Measurements from ENCODE around the gene RAPGEFL1.

Gene RAPGEFL1

DNA sequence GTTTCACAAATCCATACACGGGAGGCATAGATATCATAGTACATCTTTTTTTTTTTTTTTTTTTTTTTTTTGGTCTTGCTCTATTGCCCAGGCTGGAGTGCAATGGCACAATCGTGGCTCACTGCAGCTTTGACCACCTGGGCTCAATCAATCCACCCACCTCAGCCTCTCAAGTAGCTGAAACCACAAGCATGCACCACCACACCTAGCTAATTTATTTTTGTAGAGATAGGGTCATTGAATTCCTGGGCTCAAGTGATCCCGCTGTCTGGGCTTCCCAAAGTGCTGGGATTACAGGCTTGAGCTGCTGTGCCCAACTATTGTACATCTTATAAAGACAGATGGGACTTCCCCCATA is 3.5 kb upstream of the RAPGEFL1 start:
- in situ Hi-C loops (cut with HindIII; ENCODE audit: low sequenced_read_pairs), result loop anchor here (10.0 kb wide), 1 partner anchor 119 kb away; the partner anchor contains the start of gene MED24

DNA sequence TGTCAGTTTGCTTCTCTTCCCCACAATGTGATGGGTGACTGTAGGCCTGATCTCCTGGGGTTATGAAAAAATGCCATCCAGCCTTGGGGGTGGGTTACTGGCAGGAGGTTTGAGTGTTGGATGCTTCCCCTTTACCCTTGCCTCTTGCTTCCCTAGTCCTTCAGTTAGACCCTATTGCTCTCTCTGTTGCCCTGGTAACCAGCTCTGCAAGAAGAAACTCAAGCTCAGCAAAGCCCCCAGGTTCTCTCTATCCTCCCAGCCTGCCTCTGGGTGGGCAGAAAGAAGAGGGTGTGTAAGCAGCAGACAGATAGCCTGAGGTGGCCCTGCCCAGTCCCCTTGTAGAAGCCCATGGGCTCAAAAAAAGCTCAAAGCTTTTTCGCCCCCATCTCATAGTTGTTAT is 2.8 kb upstream of the RAPGEFL1 start:
- in situ Hi-C loops (cut with HindIII; ENCODE audit: low sequenced_read_pairs), result loop anchor here (10.0 kb wide), 1 partner anchor 120 kb away; the partner anchor contains the start of gene MED24

DNA sequence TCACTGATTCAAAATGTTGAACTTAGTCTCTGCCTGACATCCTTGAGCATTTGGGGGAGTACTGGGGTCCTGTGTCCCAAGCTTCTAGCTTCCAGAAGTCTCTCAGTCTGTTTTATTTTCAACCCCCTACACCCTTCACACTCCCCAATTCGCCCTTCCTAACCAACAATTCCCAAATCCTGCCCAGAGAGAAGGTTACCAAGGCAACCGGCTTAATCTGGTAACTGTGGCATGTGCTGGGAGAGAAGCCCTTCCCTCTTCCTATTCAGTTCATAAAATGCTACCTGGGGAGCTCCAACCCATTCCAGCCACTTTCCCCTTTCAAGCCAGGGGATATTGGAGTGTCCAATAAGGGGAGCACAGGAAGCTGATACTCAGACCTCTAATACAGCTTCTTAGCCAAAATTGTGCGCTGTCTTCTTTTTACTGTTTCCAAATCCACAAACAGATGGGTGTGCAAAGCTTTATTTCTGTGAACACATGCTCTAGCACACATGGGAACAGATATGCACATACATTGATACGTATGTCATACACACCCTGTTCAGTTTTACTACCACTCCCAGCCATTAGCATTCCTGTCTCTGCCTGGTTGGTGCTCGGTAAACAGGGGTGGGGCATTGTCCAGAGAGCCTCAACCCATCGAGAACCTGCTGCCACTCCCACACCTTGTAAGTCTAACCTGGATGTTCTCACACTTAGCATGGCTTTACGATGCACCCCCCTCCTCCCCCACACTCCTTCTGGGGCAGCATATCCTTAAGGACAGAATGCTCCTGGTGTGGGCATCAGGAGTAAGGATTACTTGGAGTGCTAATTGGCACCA is 1.1 kb upstream of the RAPGEFL1 start:
- in situ Hi-C loops (cut with HindIII; ENCODE audit: low sequenced_read_pairs), result loop anchor here (10.0 kb wide), 1 partner anchor 121 kb away; the partner anchor contains the start of gene MED24

DNA sequence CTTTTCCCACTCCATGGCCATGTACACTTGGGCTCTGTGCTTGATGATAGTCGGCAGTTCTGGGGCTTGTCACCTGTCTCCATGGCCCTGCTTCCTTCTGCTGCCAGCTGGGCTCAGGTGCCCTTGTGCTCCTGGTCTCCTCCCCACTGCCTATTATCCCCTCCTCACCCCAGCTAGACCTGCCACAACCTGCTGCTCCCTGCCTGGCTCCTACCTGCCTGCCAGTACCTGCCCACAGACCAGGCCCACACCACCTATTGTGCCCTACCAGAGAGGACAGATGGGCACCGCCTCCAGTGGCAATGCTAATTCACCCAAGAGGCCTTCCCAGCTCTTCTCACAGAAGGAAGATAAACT is 538 bp upstream of the RAPGEFL1 start:
- in situ Hi-C loops (cut with HindIII; ENCODE audit: low sequenced_read_pairs), result loop anchor here (10.0 kb wide), 1 partner anchor 122 kb away; the partner anchor contains the start of gene MED24

DNA sequence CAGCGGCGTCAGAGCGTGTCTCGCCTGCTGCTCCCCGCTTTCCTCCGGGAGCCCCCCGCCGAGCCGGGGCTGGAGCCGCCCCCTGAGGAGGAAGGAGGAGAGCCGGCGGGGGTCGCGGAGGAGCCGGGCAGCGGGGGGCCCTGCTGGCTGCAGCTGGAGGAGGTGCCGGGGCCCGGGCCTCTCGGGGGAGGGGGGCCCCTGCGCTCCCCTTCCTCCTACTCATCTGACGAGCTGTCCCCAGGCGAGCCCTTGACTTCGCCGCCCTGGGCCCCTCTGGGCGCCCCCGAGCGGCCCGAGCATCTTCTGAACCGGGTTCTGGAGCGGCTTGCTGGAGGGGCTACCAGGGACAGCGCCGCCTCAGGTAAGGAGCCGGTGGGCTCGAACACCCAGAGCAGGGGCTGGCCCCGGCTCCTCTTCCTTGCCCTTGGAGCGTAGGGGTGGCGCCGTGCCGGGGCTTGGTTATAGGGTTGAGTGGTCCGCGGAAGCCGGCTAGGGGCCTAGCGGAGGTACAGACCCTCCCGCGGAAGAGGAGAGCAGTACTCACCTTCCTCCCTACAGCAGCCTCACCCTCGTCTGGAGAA is 841 bp downstream of the RAPGEFL1 start:
- in situ Hi-C loops (cut with HindIII; ENCODE audit: low sequenced_read_pairs), result loop anchor here (10.0 kb wide), 1 partner anchor 123 kb away; the partner anchor contains the start of gene MED24

DNA sequence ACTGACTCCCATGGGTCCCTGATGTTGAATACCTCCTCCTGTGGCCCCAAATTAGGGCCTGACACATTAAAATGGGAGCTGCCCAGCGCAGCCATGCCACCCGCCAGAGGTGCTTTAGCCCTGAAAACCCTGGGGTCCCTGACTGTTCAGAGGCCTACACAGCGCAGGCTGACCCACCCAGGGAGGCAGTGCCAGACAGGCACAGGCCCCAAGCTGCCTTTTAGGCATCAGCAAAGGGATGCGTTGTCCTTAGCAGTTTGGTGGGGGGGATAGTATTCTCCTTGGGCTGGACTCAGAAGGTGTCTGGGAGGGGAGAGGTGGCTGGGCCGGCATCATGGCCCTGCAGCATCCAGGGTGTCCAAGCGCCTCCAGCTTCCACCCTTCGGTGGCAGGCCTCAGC is 1.4 kb downstream of the RAPGEFL1 start:
- in situ Hi-C loops (cut with HindIII; ENCODE audit: low sequenced_read_pairs), result loop anchor here (10.0 kb wide), 1 partner anchor 124 kb away; the partner anchor contains the start of gene MED24

DNA sequence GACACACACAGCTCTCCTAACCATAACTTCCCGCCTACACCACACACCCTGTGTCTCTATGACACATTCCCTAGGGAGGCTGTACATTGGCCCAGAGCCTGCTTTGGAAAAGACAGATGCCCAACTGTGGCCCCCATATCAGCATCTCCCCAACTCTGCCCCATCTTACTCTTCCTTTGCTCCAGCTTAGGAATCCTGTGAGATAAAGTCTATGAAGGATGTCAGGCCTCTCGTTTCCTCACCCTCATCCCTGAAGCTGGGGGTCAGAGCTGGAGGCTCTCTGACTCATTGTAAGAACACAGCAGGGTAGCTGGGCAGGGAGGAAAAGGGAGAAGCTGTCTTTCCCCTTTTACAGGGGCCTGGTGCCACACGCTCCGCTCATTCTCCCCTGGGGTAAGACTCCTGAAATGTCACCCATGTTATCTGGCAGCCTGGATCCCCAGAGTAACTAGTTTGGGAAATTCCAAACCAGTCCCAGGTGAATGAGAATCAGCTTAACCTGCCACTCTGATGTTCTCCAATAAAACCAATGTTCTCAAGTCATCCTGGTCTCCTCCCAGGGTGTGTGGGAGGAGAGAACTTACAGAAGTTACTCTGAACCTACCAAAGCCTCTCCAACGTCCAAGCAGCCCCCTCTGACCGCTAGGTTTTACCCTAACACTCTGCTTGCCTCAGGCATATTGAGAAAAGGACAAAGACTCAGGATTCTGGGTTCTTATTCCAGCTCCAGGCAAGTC is 2.8 kb downstream of the RAPGEFL1 start:
- in situ Hi-C loops (cut with HindIII; ENCODE audit: low sequenced_read_pairs), result loop anchor here (10.0 kb wide), 1 partner anchor 125 kb away; the partner anchor contains the start of gene MED24

DNA sequence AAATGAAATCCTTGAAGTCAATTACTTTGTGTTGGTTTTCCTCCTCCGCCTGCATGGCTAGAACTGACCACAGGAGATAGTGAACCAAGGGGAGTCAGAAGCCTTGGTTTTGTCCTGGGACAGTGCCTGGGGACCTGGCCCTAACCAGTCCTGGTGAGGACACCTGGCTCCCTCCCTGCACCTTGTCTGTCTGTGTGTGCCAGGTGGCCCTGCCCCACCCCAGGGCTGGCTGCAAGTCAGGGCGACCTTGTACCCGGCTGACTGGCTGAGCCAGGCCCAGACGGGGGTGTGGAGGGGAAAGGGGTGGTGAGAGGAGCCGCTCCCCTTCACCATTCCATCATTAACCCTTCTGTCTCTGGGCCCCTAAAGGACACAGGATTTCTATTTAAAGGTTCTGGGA is 3.4 kb downstream of the RAPGEFL1 start:
- in situ Hi-C loops (cut with HindIII; ENCODE audit: low sequenced_read_pairs), result no loop called here

DNA sequence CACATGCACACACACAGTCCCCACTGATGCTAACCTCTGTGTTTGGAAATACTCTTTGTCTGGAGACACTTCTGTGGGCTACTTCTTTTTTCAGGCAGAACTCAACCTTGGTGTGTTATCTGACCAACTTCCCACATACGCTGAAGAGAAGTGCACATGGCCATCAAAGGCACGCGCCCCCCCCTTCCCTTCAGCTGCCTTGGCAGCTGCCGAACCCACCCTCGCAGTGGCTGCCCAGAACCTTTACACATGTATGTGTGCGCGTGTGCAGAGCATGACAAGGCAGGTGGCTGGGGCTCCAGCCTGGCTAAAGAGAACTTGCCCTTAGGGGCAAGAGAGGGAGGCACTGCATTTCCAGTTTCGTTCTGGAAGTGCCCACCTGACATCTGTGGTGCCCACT is 3.9 kb downstream of the RAPGEFL1 start:
- in situ Hi-C loops (cut with HindIII; ENCODE audit: low sequenced_read_pairs), result no loop called here

DNA sequence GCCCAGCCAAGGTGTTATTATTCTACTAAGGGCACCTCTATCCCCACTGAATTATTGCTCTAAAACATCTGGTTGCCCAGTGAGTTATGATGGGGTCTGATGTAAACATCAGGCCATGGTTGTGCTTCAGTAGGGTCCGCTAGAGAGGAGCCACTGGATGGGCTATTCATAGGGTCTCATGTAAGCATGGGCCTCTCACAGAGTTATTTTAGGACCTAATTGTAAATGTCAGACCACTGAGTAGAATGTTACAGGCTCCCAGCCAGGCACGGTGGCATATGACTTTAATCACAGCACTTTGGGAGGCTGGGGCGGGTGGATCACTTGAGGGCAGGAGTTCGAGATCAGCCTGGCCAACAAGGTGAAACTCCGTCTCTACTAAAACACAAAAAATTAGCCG is 5.3 kb downstream of the RAPGEFL1 start:
- in situ Hi-C loops (cut with HindIII; ENCODE audit: low sequenced_read_pairs), result no loop called here

DNA sequence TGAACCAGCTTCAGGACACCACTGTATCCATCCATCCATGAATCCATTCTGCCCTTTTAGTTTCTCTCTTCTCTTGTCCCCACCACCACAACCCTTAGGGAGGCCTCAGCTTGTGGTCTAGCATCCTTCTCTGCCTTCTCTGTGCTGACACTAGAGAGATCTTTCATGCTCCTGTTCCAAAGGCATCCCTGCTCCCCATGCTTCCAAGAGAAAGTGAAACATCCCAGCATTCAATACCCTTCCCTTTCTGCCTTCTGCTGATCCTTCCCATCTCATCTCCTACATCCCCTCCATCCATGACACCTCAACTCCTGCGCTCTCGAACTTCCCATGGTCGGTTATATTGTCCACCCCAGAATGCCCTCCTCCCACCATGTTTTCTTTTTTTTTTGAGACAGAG is 10.0 kb downstream of the RAPGEFL1 start:
- in situ Hi-C loops (cut with HindIII; ENCODE audit: low sequenced_read_pairs), result no loop called here

DNA sequence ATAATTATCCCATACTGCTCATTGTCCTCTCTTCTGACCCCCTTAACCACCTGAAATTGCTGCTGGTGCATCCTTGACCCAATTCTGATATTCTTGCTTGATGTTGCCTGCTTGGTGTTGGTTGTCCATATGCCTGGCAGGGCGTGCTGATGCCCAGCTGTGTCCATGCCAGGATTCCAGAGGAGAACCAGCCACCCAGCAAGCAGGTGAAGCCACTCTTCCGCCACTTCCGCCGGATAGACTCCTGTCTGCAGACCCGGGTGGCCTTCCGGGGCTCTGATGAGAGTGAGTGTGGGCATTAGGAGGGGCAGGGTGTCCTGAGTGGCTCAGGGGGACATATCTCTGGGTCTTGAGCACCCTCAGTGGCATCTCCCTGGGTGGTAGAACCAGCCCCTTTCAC is 11.4 kb downstream of the RAPGEFL1 start:
- in situ Hi-C loops (cut with HindIII; ENCODE audit: low sequenced_read_pairs), result no loop called here

DNA sequence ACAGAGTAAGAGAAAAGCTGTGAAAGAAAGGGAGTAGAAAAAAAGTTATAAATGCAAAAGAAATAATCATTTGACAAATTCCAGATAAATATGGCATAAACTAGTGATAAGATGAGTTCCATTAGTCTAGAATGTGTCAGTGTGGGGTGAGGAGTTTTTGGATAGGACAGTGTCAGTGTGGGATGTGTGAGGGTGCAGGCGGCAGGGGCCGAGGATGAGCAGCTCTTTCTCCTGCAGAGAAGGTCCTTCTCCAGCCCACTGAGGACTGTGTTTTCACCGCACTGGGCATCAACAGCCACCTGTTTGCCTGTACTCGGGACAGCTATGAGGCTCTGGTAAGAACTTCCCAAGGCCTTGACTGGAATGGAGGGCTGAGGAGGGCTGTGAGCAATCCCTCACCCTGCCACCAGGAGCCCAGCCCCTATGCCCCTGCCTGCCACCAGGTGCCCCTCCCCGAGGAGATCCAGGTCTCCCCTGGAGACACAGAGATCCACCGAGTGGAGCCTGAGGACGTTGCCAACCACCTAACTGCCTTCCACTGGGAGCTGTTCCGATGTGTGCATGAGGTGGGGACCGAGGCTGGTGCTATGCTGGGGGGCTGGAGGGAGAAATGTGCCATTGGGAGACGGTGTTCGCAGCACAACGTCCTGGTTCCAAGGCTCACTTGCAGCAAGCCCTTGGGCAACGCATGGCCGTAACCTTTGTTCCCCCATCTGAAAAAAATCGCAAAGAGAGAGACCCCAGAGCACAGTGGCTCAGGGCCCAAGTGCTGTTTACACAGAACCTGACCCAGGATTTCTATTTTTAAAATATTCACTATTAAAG is 13.1 kb downstream of the RAPGEFL1 start:
- in situ Hi-C loops (cut with HindIII; ENCODE audit: low sequenced_read_pairs), result loop anchor here (10.0 kb wide), 1 partner anchor 114 kb away; the partner anchor contains the start of gene RARA

DNA sequence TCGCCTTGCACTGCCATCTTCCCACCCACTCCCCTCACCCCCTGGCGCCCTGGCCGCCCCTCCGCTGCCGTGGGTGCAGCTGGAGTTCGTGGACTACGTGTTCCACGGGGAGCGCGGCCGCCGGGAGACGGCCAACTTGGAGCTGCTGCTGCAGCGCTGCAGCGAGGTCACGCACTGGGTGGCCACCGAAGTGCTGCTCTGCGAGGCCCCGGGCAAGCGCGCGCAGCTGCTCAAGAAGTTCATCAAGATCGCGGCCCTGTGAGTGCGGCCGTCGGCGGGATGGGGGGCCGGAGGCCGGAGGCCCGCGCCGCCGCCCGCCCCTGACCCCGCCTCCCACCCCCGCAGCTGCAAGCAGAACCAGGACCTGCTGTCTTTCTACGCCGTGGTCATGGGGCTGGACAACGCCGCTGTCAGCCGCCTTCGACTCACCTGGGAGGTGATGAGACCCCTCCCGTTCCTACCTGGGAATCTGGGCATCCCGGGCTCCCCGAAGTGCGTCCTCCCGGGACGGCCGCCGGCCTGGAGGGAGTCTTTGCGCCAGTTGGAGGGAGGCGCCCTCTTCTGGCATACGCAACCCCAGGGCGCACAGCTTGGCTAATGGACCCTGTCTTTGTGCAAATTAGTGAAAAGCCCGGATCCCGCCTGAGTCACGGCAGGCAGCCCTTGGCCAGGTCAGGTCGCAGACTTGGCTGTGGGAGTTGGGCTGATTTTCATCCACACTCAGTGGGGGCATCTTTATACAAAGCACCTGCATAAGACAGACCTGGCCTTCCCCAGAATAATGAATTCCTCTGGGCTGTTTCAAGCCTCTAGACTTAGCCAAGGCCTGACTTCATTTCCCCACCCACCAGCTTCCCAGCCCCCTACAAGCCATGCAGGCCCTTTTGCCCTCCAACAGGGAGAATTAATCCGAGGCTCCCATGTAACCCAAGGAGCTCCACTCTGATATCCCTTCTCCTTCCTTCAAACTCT is 14.3 kb downstream of the RAPGEFL1 start:
- in situ Hi-C loops (cut with HindIII; ENCODE audit: low sequenced_read_pairs), result loop anchor here (10.0 kb wide), 1 partner anchor 113 kb away; the partner anchor contains the start of gene RARA

DNA sequence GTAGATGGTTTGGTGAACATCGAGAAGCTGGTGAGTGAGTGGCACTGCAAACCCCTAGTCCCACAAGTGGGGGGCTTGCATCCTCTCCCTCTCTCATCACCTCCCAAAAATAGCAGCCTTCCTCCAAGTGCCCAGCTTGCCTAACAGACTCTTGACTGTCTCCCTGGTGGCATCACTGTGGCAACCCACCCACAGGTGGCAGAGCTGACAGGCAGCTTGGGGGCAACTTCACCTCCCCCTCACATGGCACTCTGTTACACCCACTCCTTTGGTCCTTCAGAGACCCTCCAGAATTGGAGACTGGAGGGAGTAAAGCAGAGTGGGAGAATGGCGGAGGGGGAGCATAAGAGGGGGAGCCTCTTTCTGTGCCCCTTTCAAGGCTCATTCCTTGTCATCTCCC is 15.7 kb downstream of the RAPGEFL1 start:
- in situ Hi-C loops (cut with HindIII; ENCODE audit: low sequenced_read_pairs), result loop anchor here (10.0 kb wide), 1 partner anchor 112 kb away; the partner anchor contains the start of gene RARA

DNA sequence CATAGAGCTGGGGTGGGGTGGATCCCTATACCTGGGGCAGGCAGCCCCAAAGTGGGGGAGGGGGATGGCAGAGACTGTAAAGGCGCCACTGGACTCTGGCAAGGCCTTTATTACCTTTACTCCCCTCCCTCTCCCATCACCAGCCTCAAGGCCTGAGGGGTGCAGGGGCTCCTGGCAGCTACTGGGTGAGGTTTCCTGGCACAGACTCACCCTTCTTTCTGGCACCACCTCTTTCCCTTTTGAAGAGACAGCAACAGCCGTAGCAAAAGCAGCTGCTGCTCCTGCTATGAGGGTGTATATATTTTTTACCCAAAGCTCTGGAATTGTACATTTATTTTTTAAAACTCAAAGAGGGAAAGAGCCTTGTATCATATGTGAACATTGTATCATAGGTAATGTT is 17.6 kb downstream of the RAPGEFL1 start:
- in situ Hi-C loops (cut with HindIII; ENCODE audit: low sequenced_read_pairs), result loop anchor here (10.0 kb wide), 1 partner anchor 110 kb away; the partner anchor contains the start of gene RARA

DNA sequence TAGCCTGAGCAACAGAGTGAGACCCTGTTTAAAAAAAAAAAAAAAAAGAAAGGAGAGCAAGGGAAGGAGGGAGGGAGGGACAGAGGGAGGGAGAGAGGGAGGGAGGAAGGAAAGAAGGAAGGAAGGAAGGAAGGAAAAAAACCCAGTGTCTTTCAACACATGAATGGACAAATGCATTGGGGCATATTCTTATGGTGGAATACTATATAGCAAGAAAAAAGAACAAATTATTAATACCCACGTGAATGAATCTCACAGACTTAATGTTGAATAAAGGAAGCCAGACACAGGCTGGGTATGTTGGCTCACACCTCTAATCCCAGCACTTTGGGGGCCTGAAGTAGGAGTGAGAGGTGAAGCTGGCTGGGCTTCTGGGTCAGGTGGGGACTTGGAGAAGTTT is 20.3 kb downstream of the RAPGEFL1 start:
- in situ Hi-C loops (cut with HindIII; ENCODE audit: low sequenced_read_pairs), result loop anchor here (10.0 kb wide), 1 partner anchor 107 kb away; the partner anchor contains the start of gene RARA

DNA sequence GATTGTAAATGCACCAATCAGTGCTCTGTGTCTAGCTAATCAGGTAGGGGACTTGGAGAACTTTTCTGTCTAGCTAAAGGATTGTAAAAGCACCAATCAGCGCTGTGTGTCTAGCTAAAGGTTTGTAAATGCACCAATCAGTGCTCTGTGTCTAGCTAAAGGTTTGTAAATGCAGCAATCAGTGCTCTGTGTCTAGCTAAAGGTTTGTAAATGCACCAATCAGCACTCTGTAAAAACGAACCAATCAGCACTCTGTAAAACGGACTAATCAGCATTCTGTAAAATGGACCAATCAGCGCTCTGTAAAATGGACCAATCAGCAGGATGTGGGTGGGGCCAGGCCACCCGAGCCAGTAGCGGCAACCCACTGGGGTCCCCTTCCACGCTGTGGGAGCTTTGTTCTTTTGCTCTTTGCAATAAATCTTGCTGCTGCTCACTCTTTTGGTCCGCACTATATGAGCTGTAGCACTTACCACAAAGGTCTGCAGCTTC is 20.7 kb downstream of the RAPGEFL1 start:
- in situ Hi-C loops (cut with HindIII; ENCODE audit: low sequenced_read_pairs), result loop anchor here (10.0 kb wide), 1 partner anchor 107 kb away; the partner anchor contains the start of gene RARA

DNA sequence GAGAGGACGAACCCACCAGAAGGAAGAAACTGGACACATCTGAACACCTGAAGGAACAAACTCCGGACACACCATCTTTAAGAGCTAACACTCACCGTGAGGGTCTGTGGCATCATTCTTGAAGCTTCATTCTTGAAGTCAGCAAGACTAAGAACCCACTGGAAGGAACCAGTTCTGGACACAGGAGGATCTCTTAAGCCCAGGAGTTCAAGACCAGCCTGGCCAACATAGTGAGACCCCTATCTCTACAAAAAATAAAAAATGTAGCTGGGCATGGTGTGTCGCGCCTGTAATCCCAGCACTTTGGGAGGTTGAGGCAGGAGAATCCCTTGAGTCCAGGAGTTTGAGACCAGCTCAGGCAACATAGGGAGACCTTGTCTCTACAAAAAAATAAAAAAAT is 21.3 kb downstream of the RAPGEFL1 start:
- in situ Hi-C loops (cut with HindIII; ENCODE audit: low sequenced_read_pairs), result loop anchor here (10.0 kb wide), 1 partner anchor 106 kb away; the partner anchor contains the start of gene RARA

Measured in DLD1 (cell line).